Measurements from ENCODE around the gene CASS4.
"Not testable (repeated sequence)": the region's sequence is repeated elsewhere in the genome, so short reads cannot be mapped to it uniquely, and the experiment has no call there.

Gene CASS4, protein sequence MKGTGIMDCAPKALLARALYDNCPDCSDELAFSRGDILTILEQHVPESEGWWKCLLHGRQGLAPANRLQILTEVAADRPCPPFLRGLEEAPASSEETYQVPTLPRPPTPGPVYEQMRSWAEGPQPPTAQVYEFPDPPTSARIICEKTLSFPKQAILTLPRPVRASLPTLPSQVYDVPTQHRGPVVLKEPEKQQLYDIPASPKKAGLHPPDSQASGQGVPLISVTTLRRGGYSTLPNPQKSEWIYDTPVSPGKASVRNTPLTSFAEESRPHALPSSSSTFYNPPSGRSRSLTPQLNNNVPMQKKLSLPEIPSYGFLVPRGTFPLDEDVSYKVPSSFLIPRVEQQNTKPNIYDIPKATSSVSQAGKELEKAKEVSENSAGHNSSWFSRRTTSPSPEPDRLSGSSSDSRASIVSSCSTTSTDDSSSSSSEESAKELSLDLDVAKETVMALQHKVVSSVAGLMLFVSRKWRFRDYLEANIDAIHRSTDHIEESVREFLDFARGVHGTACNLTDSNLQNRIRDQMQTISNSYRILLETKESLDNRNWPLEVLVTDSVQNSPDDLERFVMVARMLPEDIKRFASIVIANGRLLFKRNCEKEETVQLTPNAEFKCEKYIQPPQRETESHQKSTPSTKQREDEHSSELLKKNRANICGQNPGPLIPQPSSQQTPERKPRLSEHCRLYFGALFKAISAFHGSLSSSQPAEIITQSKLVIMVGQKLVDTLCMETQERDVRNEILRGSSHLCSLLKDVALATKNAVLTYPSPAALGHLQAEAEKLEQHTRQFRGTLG

DNA sequence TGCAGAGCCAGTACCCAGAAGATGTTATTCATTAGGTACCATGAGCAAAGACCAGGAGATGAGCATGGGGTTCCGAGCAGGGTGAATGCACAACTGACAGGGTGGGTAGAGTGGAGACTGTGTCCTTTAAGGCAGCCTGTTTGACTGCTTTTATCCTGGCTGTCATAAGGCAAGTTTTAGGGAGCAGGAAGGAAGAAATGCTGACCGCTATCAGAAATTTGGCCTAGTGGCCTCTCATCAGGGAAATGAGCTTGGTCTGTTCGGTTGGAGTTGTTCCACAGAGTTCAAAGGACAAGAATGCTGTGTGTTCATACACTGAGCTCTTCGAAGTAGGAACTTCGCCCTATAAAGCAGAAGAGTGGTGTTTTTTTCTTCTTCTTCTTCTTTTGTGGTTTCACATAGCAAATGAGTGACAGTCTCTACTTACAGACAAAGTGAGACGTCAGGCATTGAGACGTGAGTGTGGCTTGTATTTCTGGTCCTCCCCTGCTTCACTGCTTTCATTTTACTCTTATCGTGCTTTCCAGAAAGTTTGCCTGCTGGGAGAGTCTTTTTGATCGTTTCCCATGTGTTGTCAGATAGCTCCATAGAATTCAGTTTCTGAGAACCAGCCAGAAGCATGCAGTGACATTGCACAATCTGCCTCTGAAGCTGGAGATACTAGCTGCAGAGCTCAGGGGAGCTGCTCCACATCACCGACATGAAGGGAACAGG lies at the start of gene CASS4:
TSS of gene CASS4 (plus strand) at position 502 of the 714 bp plus-strand sequence. CDS start at position 701, 199 bp downstream.
- DNase-seq: peak; percentile 87 to 88

GRCh38 chr20:56362833-56363413 lies 49.1 kb upstream of the CASS4 start:
- no peak for DNase-seq

DNA sequence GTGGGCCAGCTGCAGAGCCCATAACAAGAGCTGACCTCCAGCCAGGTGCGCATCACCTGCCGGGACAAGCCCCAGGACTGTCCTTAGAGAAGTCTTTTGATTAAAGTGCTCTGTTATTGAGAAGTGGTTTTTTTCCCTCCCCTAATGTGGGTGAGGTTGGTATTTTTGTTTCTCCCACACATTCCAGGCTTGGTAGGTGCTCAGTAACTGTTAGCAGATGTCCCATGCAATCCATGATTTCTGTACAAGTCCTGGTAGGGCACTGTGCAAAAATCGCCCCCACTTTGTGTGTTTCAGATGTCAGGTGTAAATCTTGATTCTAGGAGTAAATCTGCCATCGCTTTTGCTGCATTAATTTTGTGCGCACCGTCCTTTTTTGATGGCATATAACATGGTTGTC lies 48.6 kb upstream of the CASS4 start:
- DNase-seq: no peak

- DNase-seq: no peak
These were observed 43.5 kb upstream of the CASS4 start for GRCh38 chr20:56368351-56369134.

GRCh38 chr20:56369179-56369578 lies 42.9 kb upstream of the CASS4 start:
- DNase-seq: no peak

GRCh38 chr20:56371977-56372376 lies 40.1 kb upstream of the CASS4 start:
- no peak for DNase-seq

DNA sequence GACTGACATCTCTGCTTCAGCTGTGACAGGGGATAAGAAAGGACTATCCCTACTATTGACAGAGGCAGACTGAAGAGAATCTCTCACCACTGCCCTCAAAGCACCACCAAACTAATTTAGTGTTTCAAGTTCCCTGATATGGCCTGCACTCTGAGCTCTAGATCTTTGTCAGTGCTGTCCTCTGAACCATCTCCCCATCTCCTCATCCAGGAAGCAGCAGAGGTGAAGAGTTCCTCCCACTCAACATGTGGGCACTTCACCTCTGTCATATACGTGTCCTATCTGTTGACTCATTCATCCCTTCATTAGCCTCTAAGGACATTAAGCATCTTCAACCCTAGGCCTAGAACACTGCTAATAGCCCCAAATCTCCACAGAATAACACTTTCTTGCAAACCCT lies 39.2 kb upstream of the CASS4 start:
- no peak for DNase-seq

DNA sequence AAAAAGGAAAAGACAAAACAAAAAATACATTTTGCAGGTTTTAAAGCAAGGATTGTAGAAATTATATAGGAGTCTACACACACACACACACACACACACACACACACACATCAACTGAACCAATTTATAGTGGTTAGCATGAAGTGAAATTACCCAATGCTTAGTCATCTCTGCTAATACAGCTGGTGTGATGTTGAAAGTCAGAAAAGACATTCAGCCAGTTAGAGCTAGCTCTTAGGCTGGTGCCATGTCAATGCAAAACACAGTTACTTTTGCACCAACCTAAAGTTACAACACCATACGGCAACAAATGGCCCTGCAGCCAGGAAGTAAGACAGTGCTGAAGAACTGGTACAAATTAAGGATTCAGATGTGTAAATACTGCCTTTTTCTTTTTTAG lies 38.1 kb upstream of the CASS4 start:
- DNase-seq: peak; percentile 77 to 79

DNA sequence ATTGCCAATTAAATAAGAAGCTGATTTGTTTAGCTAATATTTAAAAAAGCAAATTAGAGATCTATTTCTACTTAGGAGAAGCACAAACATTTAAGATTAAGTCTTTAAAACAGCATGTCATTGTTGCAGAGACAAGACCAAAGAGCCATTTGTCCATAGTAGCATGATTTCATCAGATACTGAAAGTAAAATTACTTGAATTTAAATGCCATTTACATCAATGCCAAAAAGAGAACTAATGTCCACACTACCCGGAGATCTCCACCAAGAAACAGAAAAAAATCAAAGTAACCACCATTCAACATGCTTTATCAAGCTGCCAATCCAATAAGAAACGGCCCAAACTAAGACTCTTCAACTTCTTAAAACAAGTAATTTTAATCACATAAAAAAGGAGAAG lies 35.7 kb upstream of the CASS4 start:
- no peak for DNase-seq

DNA sequence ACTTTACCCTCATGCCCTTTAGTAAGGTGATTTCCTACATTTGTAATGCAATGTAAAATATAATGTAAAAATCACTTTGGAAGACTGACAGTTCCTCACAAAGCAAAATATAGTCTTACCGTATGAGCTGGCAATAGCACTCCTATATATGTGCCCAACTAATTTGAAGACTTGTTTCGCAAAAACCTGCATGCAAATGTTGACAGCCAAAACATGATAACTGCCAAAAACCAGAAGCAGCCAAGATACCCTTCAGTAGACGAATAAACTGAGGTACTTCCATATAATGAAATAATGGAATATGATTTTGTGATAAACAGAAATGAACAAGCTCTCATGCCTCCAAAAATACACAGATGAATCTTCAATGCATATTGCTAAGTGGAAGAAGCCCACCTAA lies 33.7 kb upstream of the CASS4 start:
- no peak for DNase-seq

DNA sequence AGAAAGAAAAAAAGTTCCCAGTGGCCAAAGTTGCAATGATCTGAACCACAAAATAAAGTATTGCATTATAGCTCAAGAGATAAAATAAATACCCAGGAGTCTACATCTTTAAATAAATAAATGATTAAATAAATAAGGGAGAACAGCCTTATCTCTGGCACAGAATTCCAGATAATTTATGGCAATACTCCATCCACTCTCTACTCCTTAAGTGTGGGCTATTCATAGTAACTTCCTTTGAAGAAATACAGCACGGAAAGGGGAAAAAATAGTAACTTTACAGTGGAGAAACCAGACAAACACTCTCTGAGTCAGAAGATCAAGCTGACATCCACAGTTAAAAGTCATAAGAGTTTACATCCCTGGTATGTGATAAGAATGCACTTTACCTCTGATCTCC lies 31.7 kb upstream of the CASS4 start:
- DNase-seq: no peak

DNA sequence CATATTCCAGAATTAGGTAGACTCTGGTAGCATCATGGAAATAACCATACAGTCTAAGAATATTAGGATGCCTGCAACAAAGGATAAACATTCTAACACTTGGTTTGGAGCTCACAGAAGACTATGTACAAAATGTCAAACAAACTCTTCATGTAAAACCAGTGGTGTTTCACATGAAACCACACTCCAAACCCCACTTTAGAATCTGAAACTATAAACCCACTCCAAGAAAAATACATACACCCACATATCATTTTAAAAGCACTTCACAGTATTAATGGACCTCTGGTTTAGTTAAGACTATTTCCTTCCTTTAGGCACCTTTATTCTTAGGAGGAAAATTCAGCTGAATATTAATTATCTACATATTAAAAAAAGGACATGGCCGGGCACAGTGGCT lies 30.6 kb upstream of the CASS4 start:
- DNase-seq: no peak

DNA sequence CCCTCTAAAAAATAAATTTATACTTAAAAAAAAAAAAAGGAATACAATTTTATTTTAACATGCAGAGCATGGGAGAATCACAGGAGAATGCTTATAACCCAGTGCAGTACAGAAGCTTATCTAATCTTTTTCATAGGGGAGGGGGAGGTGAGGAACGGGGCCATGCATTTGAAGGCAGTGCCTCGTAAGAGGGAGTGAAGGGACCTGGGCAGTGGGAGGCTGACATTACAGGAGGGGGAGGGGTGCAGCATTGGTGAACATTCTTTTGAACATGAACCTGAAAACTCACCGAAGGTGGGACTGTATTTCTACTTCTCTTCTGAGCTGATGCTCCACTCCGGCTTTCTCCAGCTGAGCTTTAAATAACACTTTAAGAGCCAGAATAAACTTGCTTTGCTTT lies 29.4 kb upstream of the CASS4 start:
- no peak for DNase-seq

DNA sequence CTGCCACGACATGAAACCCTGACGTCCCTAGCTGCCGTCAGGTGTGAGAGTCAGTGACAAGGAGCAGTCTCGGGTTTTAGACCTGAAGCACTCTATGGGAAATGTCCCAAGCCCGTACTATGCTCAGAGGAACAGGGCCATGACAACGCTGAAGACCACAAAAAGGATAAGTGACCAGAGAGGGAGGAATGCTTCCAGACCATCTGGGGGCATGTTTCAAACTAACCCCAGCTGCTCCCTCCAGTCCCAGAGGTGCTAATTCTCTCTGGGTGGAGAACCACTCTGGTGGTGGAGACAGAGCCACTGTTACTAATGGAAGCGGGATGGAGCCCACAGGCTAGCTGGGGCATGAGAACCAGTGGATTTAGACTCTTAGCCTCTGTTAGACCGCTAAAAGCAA lies 28.7 kb upstream of the CASS4 start:
- no peak for DNase-seq

- no peak for DNase-seq
These were observed 26.9 kb upstream of the CASS4 start for GRCh38 chr20:56385130-56385529.

GRCh38 chr20:56386219-56386618 lies 25.8 kb upstream of the CASS4 start:
- no peak for DNase-seq

DNA sequence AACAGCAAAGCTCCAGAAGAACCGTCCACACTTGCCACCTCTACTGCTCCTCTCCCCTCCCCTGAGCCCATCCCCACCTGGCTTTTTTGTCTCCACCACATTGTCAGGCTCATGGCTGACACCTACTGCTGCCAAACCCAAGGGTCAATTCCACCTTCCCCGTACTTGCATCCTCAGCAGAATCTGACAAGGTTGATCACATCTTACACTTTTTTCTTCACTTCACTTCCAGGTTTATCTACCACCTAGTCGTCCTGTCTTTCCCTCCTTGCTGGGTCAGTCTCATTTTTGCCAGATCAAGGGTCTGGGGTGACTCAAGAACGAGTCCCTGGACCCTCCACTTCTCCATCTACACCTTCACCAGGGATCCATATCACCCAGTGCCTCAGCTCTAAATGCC lies 23.2 kb upstream of the CASS4 start:
- DNase-seq: no peak

- DNase-seq: no peak
These were observed 22.3 kb upstream of the CASS4 start for GRCh38 chr20:56389807-56390206.

- not testable (repeated sequence) for DNase-seq
These were observed 21.7 kb upstream of the CASS4 start for GRCh38 chr20:56390396-56390795.

- DNase-seq: peak in 1 of 2 experiments; percentile 20
These were observed 21.0 kb upstream of the CASS4 start for GRCh38 chr20:56391037-56391436.

GRCh38 chr20:56391596-56392131 lies 20.4 kb upstream of the CASS4 start:
- DNase-seq: peak in 1 of 2 experiments; percentile 49
